SK-N-SH treated with all-trans-retinoic acid at 6 μM for 48 hours (cell line): Measurements from ENCODE around the gene PUSL1.

Experiments
- ATAC-seq: fragments of 200-7000 bp; cut with Tn5 transposase; 3 replicates; pipeline ENCODE4 v1.9.1; 2020; ENCODE audit warnings: mild to moderate bottlenecking, moderate library complexity
- ARNTL ChIP-seq: fragments of 450-650 bp; formaldehyde crosslinking; IDR thresholded peaks from 2 replicates; pipeline ENCODE4 v1.5.0; 2020; ENCODE audit warnings: low read depth, mild to moderate bottlenecking, moderate library complexity, borderline replicate concordance
- BACH2 ChIP-seq: fragments of 250-450 bp; sonication (Bioruptor Pico); IDR thresholded peaks from 2 replicates; pipeline ENCODE4 v1.9.0; 2021; ENCODE audit warnings: mild to moderate bottlenecking, borderline replicate concordance
- CSDC2 ChIP-seq: fragments of 250-450 bp; sonication (Bioruptor Pico); IDR thresholded peaks from 2 replicates; pipeline ENCODE4 v1.5.0; 2020; ENCODE audit warnings: mild to moderate bottlenecking, moderate library complexity
- CSRNP3 ChIP-seq: fragments of 250-450 bp; sonication (Bioruptor Pico); IDR thresholded peaks from 2 replicates; pipeline ENCODE4 v1.5.1; 2021; ENCODE audit warnings: mild to moderate bottlenecking, moderate library complexity
- GLIS3 ChIP-seq: fragments of 250-450 bp; sonication (Bioruptor Pico); IDR thresholded peaks from 2 replicates; pipeline ENCODE4 v1.5.0; 2020; ENCODE audit warnings: mild to moderate bottlenecking, moderate library complexity
- ISL1 ChIP-seq: fragments of 250-450 bp; sonication (Bioruptor Pico); IDR thresholded peaks from 2 replicates; pipeline ENCODE4 v2.1.2; 2022; ENCODE audit warnings: mild to moderate bottlenecking, moderate library complexity
- OSR1 ChIP-seq: fragments of 250-450 bp; sonication (Bioruptor Pico); IDR thresholded peaks from 2 replicates; pipeline ENCODE4 v1.8.0; 2022; ENCODE audit warnings: moderate library complexity, mild to moderate bottlenecking, inconsistent platforms
- PPARA ChIP-seq: fragments of 250-450 bp; sonication (Bioruptor Pico); IDR thresholded peaks from 2 replicates; pipeline ENCODE4 v1.5.0; 2020; ENCODE audit warnings: mild to moderate bottlenecking, borderline replicate concordance
- RARB ChIP-seq: fragments of 250-450 bp; sonication (Bioruptor Pico); IDR thresholded peaks from 2 replicates; pipeline ENCODE4 v1.8.0; 2021; ENCODE audit warnings: mild to moderate bottlenecking, moderate library complexity
- SNAI2 ChIP-seq: fragments of 250-450 bp; sonication (Bioruptor Pico); IDR thresholded peaks from 2 replicates; pipeline ENCODE4 v1.5.0; 2020; ENCODE audit warnings: mild to moderate bottlenecking, moderate library complexity
- TCF4 ChIP-seq: fragments of 250-450 bp; sonication (Bioruptor Pico); IDR thresholded peaks from 2 replicates; pipeline ENCODE4 v1.8.0; 2021; ENCODE audit warnings: mild to moderate bottlenecking, moderate library complexity, borderline replicate concordance
- TOX ChIP-seq: fragments of 250-450 bp; sonication (Bioruptor Pico); IDR thresholded peaks from 2 replicates; pipeline ENCODE4 v1.8.0; 2021; ENCODE audit warnings: mild to moderate bottlenecking, moderate library complexity, borderline replicate concordance
- TSHZ2 ChIP-seq: fragments of 250-450 bp; sonication (Bioruptor Pico); IDR thresholded peaks from 2 replicates; pipeline ENCODE4 v1.5.0; 2020; ENCODE audit warnings: mild to moderate bottlenecking, moderate library complexity
- ZC3H10 ChIP-seq: fragments of 250-450 bp; sonication (Bioruptor Pico); IDR thresholded peaks from 2 replicates; pipeline ENCODE4 v1.5.1; 2021; ENCODE audit warnings: mild to moderate bottlenecking, moderate library complexity
- ZFP3 ChIP-seq: fragments of 250-450 bp; sonication (Bioruptor Pico); IDR thresholded peaks from 2 replicates; pipeline ENCODE4 v1.5.0; 2020; ENCODE audit warnings: mild to moderate bottlenecking, moderate library complexity
- ZFP30 ChIP-seq: fragments of 450-650 bp; formaldehyde crosslinking; IDR thresholded peaks from 2 replicates; pipeline ENCODE4 v1.5.0; 2022; ENCODE audit warnings: mild to moderate bottlenecking, moderate library complexity
- ZNF565 ChIP-seq: fragments of 450-650 bp; formaldehyde crosslinking; conservative IDR thresholded peaks from 2 replicates; pipeline ENCODE4 v1.5.0; 2020; ENCODE audit warnings: low read depth, mild to moderate bottlenecking, moderate library complexity
- ZNF70 ChIP-seq: fragments of 450-650 bp; formaldehyde crosslinking; IDR thresholded peaks from 2 replicates; pipeline ENCODE4 v1.5.0; 2020; ENCODE audit warnings: mild to moderate bottlenecking, moderate library complexity
- ZNF8 ChIP-seq: fragments of 450-650 bp; formaldehyde crosslinking; IDR thresholded peaks from 2 replicates; pipeline ENCODE4 v1.5.0; 2020; ENCODE audit warnings: mild to moderate bottlenecking, moderate library complexity
- TF ChIP-seq, protein P1 (sequence below): fragments of 250-450 bp; sonication (Bioruptor Pico); IDR thresholded peaks from 2 replicates; pipeline ENCODE4 v1.8.0; 2020; ENCODE audit warnings: mild to moderate bottlenecking, moderate library complexity, borderline replicate concordance
- TF ChIP-seq, protein P2 (sequence below): fragments of 250-450 bp; sonication (Bioruptor Pico); IDR thresholded peaks from 2 replicates; pipeline ENCODE4 v1.5.1; 2020; ENCODE audit warnings: low read depth, mild to moderate bottlenecking, moderate library complexity
- TF ChIP-seq, protein P3 (sequence below): fragments of 250-450 bp; sonication (Bioruptor Pico); IDR thresholded peaks from 2 replicates; pipeline ENCODE4 v1.8.0; 2021; ENCODE audit warnings: low read depth, mild to moderate bottlenecking, moderate library complexity, borderline replicate concordance

The PUSL1 gene

GRCh38 chr1:1344655-1345361, 36.4 kb downstream of the PUSL1 start:
- TF ChIP-seq TSHZ2 (CRISPR knock-in tag) (no peak), TOX (CRISPR knock-in tag) (no peak), ARNTL (CRISPR knock-in tag) (no peak), TCF4 (CRISPR knock-in tag) (no peak), ISL1 (CRISPR knock-in tag) (no peak), RARB (CRISPR knock-in tag) (no peak), ZC3H10 (CRISPR knock-in tag) (no peak), GLIS3 (no peak), ZNF70 (CRISPR knock-in tag) (no peak), ZFP3 (CRISPR knock-in tag) (no peak), BACH2 (CRISPR knock-in tag) (no peak)
- TF ChIP-seq, protein P1, sequence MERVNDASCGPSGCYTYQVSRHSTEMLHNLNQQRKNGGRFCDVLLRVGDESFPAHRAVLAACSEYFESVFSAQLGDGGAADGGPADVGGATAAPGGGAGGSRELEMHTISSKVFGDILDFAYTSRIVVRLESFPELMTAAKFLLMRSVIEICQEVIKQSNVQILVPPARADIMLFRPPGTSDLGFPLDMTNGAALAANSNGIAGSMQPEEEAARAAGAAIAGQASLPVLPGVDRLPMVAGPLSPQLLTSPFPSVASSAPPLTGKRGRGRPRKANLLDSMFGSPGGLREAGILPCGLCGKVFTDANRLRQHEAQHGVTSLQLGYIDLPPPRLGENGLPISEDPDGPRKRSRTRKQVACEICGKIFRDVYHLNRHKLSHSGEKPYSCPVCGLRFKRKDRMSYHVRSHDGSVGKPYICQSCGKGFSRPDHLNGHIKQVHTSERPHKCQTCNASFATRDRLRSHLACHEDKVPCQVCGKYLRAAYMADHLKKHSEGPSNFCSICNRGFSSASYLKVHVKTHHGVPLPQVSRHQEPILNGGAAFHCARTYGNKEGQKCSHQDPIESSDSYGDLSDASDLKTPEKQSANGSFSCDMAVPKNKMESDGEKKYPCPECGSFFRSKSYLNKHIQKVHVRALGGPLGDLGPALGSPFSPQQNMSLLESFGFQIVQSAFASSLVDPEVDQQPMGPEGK, result no peak
- ATAC-seq, result peak; percentile 66

- TF ChIP-seq ZFP3 (CRISPR knock-in tag) (no peak), ZNF565 (no peak), ZNF70 (CRISPR knock-in tag) (no peak), CSDC2 (CRISPR knock-in tag) (no peak), ISL1 (CRISPR knock-in tag) (no peak), TSHZ2 (CRISPR knock-in tag) (no peak), GLIS3 (no peak), TCF4 (CRISPR knock-in tag) (no peak), ZNF8 (no peak), TOX (CRISPR knock-in tag) (no peak), SNAI2 (CRISPR knock-in tag) (no peak), RARB (CRISPR knock-in tag) (no peak), ZC3H10 (CRISPR knock-in tag) (no peak), CSRNP3 (CRISPR knock-in tag) (no peak), OSR1 (no peak), PPARA (no peak), ZFP30 (no peak)
- TF ChIP-seq, protein P1, result no peak
- TF ChIP-seq, protein P2, sequence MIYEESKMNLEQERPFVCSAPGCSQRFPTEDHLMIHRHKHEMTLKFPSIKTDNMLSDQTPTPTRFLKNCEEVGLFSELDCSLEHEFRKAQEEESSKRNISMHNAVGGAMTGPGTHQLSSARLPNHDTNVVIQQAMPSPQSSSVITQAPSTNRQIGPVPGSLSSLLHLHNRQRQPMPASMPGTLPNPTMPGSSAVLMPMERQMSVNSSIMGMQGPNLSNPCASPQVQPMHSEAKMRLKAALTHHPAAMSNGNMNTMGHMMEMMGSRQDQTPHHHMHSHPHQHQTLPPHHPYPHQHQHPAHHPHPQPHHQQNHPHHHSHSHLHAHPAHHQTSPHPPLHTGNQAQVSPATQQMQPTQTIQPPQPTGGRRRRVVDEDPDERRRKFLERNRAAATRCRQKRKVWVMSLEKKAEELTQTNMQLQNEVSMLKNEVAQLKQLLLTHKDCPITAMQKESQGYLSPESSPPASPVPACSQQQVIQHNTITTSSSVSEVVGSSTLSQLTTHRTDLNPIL (CRISPR knock-in tag), result no peak
- TF ChIP-seq, protein P3, sequence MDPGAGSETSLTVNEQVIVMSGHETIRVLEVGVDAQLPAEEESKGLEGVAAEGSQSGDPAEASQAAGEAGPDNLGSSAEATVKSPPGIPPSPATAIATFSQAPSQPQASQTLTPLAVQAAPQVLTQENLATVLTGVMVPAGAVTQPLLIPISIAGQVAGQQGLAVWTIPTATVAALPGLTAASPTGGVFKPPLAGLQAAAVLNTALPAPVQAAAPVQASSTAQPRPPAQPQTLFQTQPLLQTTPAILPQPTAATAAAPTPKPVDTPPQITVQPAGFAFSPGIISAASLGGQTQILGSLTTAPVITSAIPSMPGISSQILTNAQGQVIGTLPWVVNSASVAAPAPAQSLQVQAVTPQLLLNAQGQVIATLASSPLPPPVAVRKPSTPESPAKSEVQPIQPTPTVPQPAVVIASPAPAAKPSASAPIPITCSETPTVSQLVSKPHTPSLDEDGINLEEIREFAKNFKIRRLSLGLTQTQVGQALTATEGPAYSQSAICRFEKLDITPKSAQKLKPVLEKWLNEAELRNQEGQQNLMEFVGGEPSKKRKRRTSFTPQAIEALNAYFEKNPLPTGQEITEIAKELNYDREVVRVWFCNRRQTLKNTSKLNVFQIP (CRISPR knock-in tag), result no peak
- ATAC-seq, result no peak
Measured at GRCh38 chr1:1345384-1345783, 37.0 kb downstream of the PUSL1 start.
